GM23338 (cell line): ENCODE measurements around the gene TBL3. TPM values are rescaled to one million over a fixed set of nuclear protein-coding genes. Genes with fewer than 3 reads are reported as not detected.

Source experiments
- ATAC-seq: fragments of 200-7000 bp; cut with Tn5 transposase; 3 replicates; pipeline ENCODE4 v1.9.1; 2020
- DNase-seq: peaks from one replicate; pipeline ENCODE4 v3.0.0-alpha.2; 2015; ENCODE audit warnings: low spot score
- H2AFZ ChIP-seq: fragments of 200-600 bp; sonication (generic); 2 replicates; pipeline ENCODE4 v1.8.0; 2016; ENCODE audit warnings: antibody characterized with exemption, mild to moderate bottlenecking, moderate library complexity
- H3F3A ChIP-seq: fragments of 200-600 bp; sonication (generic); replicated peaks from 2 replicates; pipeline ENCODE4 v1.8.0; 2017; ENCODE audit warnings: antibody characterized with exemption, mixed run types, low read depth
- H3K27ac ChIP-seq: fragments of 200-600 bp; sonication (generic); 2 replicates; pipeline ENCODE4 v1.6.1; 2016; ENCODE audit warnings: low read depth
- H3K27me3 ChIP-seq: fragments of 200-600 bp; sonication (generic); 2 replicates; pipeline ENCODE4 v1.8.0; 2016; ENCODE audit warnings: mild to moderate bottlenecking, mixed run types, moderate library complexity; ENCODE audit not compliant: insufficient read depth
- H3K36me3 ChIP-seq: fragments of 200-600 bp; sonication (generic); 2 replicates; pipeline ENCODE4 v1.8.0; 2016; ENCODE audit warnings: mild to moderate bottlenecking; ENCODE audit not compliant: insufficient read depth
- H3K4me1 ChIP-seq: fragments of 200-600 bp; sonication (generic); 2 replicates; pipeline ENCODE4 v1.8.0; 2016; ENCODE audit warnings: mild to moderate bottlenecking, moderate library complexity; ENCODE audit not compliant: insufficient read depth
- H3K4me2 ChIP-seq: fragments of 200-600 bp; sonication (generic); 2 replicates; pipeline ENCODE4 v1.7.1; 2017; ENCODE audit warnings: mixed run types
- H3K4me3 ChIP-seq: fragments of 200-600 bp; sonication (generic); 2 replicates; pipeline ENCODE4 v1.6.1; 2016; ENCODE audit warnings: mixed run types
- H3K79me2 ChIP-seq: fragments of 200-600 bp; sonication (generic); replicated peaks from 2 replicates; pipeline ENCODE4 v1.8.0; 2017; ENCODE audit warnings: mild to moderate bottlenecking; ENCODE audit not compliant: insufficient read depth
- H3K9me2 ChIP-seq: fragments of 200-600 bp; sonication (generic); 2 replicates; pipeline ENCODE4 v1.8.0; 2017; ENCODE audit not compliant: insufficient read depth
- H4K20me1 ChIP-seq: fragments of 200-600 bp; sonication (generic); replicated peaks from 2 replicates; pipeline ENCODE4 v1.8.0; 2017; ENCODE audit warnings: mild to moderate bottlenecking; ENCODE audit not compliant: insufficient read depth
- H3K27ac Mint-ChIP-seq: 2 replicates; pipeline ENCODE4 v1.8.0; 2020; ENCODE audit warnings: inconsistent platforms, mild to moderate bottlenecking, moderate library complexity, mixed read lengths
- H3K27me3 Mint-ChIP-seq: 3 replicates; pipeline ENCODE4 v1.8.0; 2022; ENCODE audit warnings: low read depth, mild to moderate bottlenecking, moderate library complexity, mixed read lengths, inconsistent platforms; ENCODE audit not compliant: insufficient read depth, poor library complexity
- H3K36me3 Mint-ChIP-seq: 3 replicates; pipeline ENCODE4 v1.8.0; 2021; ENCODE audit warnings: low read depth, mild to moderate bottlenecking, inconsistent platforms, moderate library complexity, mixed read lengths
- H3K4me1 Mint-ChIP-seq: 3 replicates; pipeline ENCODE4 v1.8.0; 2020; ENCODE audit warnings: mild to moderate bottlenecking, inconsistent platforms, mixed read lengths
- H3K4me3 Mint-ChIP-seq: 3 replicates; pipeline ENCODE4 v1.8.0; 2021; ENCODE audit warnings: moderate library complexity, mild to moderate bottlenecking, inconsistent platforms, mixed read lengths
- H3K9me3 Mint-ChIP-seq: 3 replicates; pipeline ENCODE4 v1.8.0; 2020; ENCODE audit warnings: moderate library complexity, mild to moderate bottlenecking, inconsistent platforms, mixed read lengths
- CREB1 ChIP-seq: fragments of 250-450 bp; sonication (Bioruptor Pico); IDR thresholded peaks from 2 replicates; pipeline ENCODE4 v1.5.0; 2020; ENCODE audit warnings: low read depth, mild to moderate bottlenecking, moderate library complexity
- CTCF ChIP-seq, 2 experiments: fragments of 200-600 bp in 1 of 2; sonication (generic) in 1 of 2; conservative IDR thresholded peaks; 2 replicates each; pipeline versions ENCODE4 v1.5.1 to v1.6.1; 2016 to 2017; ENCODE audit warnings: antibody characterized with exemption in 2 of 2, low read depth in 2 of 2, mild to moderate bottlenecking in 2 of 2, moderate library complexity in 1 of 2
- ETS1 ChIP-seq: IDR thresholded peaks from 2 replicates; pipeline ENCODE4 v1.6.1; 2016; ENCODE audit warnings: antibody characterized with exemption
- EZH2 ChIP-seq: fragments of 200-600 bp; sonication (generic); IDR thresholded peaks from one replicate; pipeline ENCODE4 v1.8.0; 2017; ENCODE audit warnings: antibody characterized with exemption, mild to moderate bottlenecking, low read depth; ENCODE audit not compliant: unreplicated experiment
- EZH2phosphoT487 ChIP-seq: fragments of 200-600 bp; sonication (generic); IDR thresholded peaks from one replicate; pipeline ENCODE4 v1.8.1; 2018; ENCODE audit warnings: antibody characterized with exemption; ENCODE audit not compliant: unreplicated experiment
- JUNB ChIP-seq: IDR thresholded peaks from one replicate; pipeline ENCODE4 v1.6.1; 2016; ENCODE audit warnings: antibody characterized with exemption; ENCODE audit not compliant: unreplicated experiment
- NANOG ChIP-seq: IDR thresholded peaks from 2 replicates; pipeline ENCODE4 v1.6.1; 2016; ENCODE audit warnings: antibody characterized with exemption, borderline replicate concordance
- POLR2AphosphoS5 ChIP-seq: IDR thresholded peaks from 2 replicates; pipeline ENCODE4 v1.6.1; 2016; ENCODE audit warnings: antibody characterized with exemption, low read depth
- REST ChIP-seq: IDR thresholded peaks from one replicate; pipeline ENCODE4 v1.6.1; 2018; ENCODE audit warnings: antibody characterized with exemption; ENCODE audit not compliant: unreplicated experiment
- STAT1 ChIP-seq: IDR thresholded peaks from one replicate; pipeline ENCODE4 v1.6.1; 2016; ENCODE audit warnings: antibody characterized with exemption; ENCODE audit not compliant: unreplicated experiment
- ZNF114 ChIP-seq: fragments of 250-450 bp; sonication (Bioruptor Pico); IDR thresholded peaks from 2 replicates; pipeline ENCODE4 v1.5.0; 2020; ENCODE audit warnings: mild to moderate bottlenecking, moderate library complexity
- ZNF331 ChIP-seq: fragments of 250-450 bp; sonication (Bioruptor Pico); IDR thresholded peaks from 2 replicates; pipeline ENCODE4 v1.5.0; 2020; ENCODE audit warnings: low read depth, mild to moderate bottlenecking, moderate library complexity
- ZNF462 ChIP-seq: fragments of 250-450 bp; sonication (Bioruptor Pico); IDR thresholded peaks from 2 replicates; pipeline ENCODE4 v1.5.0; 2020; ENCODE audit warnings: mild to moderate bottlenecking, moderate library complexity
- polyA plus RNA-seq: library from polyadenylated mRNA; unstranded; fragments of >200 nt; fragmentation: Nextera tagmentation; extraction: Ambion mirVana; gene quantifications from 2 replicates; pipeline ENCODE4 v1.2.1, GENCODE V29; 2016
- total RNA-seq: library from RNA; depleted of rRNA; stranded (reverse); fragments of >200 nt; shearing (Covaris generic); gene quantifications from 2 replicates; pipeline ENCODE4 v1.2.3, GENCODE V29; 2014

The TBL3 gene
- total and polyA plus RNA-seq, 2 experiments from 2014 or later, result 67.0 to 157 TPM

GRCh38 chr16:2026461-2027023 lies 54.7 kb downstream of the TBL3 start, which contains the start of gene NHERF2:
Gene NHERF2, plus strand, starts transcription at chr16:2026902. Its CDS starts 104 bp downstream, at chr16:2027006.
- peaks cover 3% of the 10 kb centered on the region; the same call in 1 of the 3 replicates for H3K36me3 Mint-ChIP-seq
- Histone ChIP-seq H3K79me2 (no peaks in the 10 kb centered on the region), H3K4me2 (peak within 1 kb of the TSS; percentile 85), H2AFZ (peak within 1 kb of the TSS; percentile 72; the same call in 1 of the 2 replicates), H3K27me3 (peaks cover 43% of the 10 kb centered on the region), H4K20me1 (no peaks in the 10 kb centered on the region), H3K9me2 (no peaks in the 10 kb centered on the region), H3K4me3 (peak within 1 kb of the TSS; percentile 60), H3K36me3 (no peaks in the 10 kb centered on the region), H3K27ac (no peak within 1 kb of the TSS), H3K4me1 (no peaks in the 10 kb centered on the region; the same call in 1 of the 2 replicates), H3F3A (peaks cover 5% of the 10 kb centered on the region)
- H3K4me1 Mint-ChIP-seq, result peaks cover 12% of the 10 kb centered on the region
- H3K27ac Mint-ChIP-seq, result no peak within 1 kb of the TSS
- peak within 1 kb of the TSS; percentile 81 for H3K4me3 Mint-ChIP-seq
- TF ChIP-seq NANOG, result no peak
- TF ChIP-seq ZNF114 (CRISPR knock-in tag), result no peak
- TF ChIP-seq ZNF331 (CRISPR knock-in tag), result no peak
- no peak for TF ChIP-seq EZH2
- TF ChIP-seq CTCF (conservative IDR thresholded peaks at IDR 0.05; ENCODE audit: low read depth in 2 of 2), result no peak
- TF ChIP-seq CREB1 (CRISPR knock-in tag), result no peak
- TF ChIP-seq POLR2AphosphoS5, result no peak
- no peak for TF ChIP-seq ETS1
- TF ChIP-seq REST, result no peak
- TF ChIP-seq STAT1, result no peak
- TF ChIP-seq EZH2phosphoT487, result no peak
- TF ChIP-seq JUNB, result no peak
- no peak for TF ChIP-seq ZNF462
- H3K9me3 Mint-ChIP-seq, result no peaks in the 10 kb centered on the region
- DNase-seq (peak; percentile 53), ATAC-seq (peak; percentile 6)
- H3K27me3 Mint-ChIP-seq, result peaks cover 22% of the 10 kb centered on the region
